Stomach (tissue), 9 donors: Measurements from ENCODE around the gene CHRNA7. TPM values are rescaled to one million over a fixed set of nuclear protein-coding genes. Genes with fewer than 3 reads are reported as not detected.

ENCODE experiments used
- DNase-seq, 2 donors: peaks; one replicate each; pipeline versions ENCODE4 v3.0.0 to v3.0.0-alpha.2; 2013 to 2019
- H3K27ac ChIP-seq, 5 donors: fragments of 200-600 bp in 4 of 5; sonication (generic) in 4 of 5; one replicate each; pipeline ENCODE4 v1.5.1; 2013 to 2019; ENCODE audit warnings: mild to moderate bottlenecking in 1 of 5, moderate library complexity in 1 of 5
- H3K27me3 ChIP-seq, 3 donors: fragments of 200-600 bp; sonication (generic); one replicate each; pipeline ENCODE4 v1.5.1; 2017 to 2019; ENCODE audit warnings: mixed run types in 1 of 3
- H3K36me3 ChIP-seq, 4 donors: fragments of 200-600 bp; sonication (generic); 1 replicate in 3 of 4; 2 replicates in 1 of 4; pipeline ENCODE4 v1.5.1; 2016 to 2019
- H3K4me1 ChIP-seq, 4 donors: fragments of 200-600 bp; sonication (generic); one replicate each; pipeline ENCODE4 v1.5.1; 2016 to 2019
- H3K4me3 ChIP-seq, 4 donors: fragments of 200-600 bp; sonication (generic) in 3 of 4; one replicate each; pipeline ENCODE4 v1.5.1; 2016 to 2019; ENCODE audit warnings: mild to moderate bottlenecking in 1 of 4
- H3K9me3 ChIP-seq, 4 donors: fragments of 200-600 bp; sonication (generic); one replicate each; pipeline ENCODE4 v1.5.1; 2016 to 2019
- EP300 ChIP-seq: sonication (generic); formaldehyde crosslinking; IDR thresholded peaks from one replicate; pipeline ENCODE4 v1.6.1; 2017; ENCODE audit warnings: antibody characterized with exemption
- POLR2A ChIP-seq, 4 donors: fragments of 450-650 bp; IDR thresholded peaks; one replicate each; pipeline ENCODE4 v1.6.1; 2016; ENCODE audit warnings: antibody characterized with exemption in 4 of 4, control low read depth in 2 of 4, mild to moderate bottlenecking in 1 of 4, moderate library complexity in 1 of 4
- POLR2AphosphoS5 ChIP-seq, 3 donors: sonication (generic); formaldehyde crosslinking; IDR thresholded peaks; one replicate each; pipeline ENCODE4 v1.6.1; 2016; ENCODE audit warnings: antibody characterized with exemption in 3 of 3
- WGBS, 5 donors: extraction: QIAGEN DNeasy Blood & Tissue Kit in 3 of 5; methylation state at CpG; one replicate each; pipeline versions ENCODE4 v1.1.5 to v1.1.7; 2013 to 2018; 5-methylcytosine and 5-hydroxymethylcytosine counted together
- intact Hi-C: fragments of 100-400 bp; cut with DNase I; formaldehyde crosslinking; loops from one replicate; pipeline ENCODE4 v1.15.1; 2023; ENCODE audit warnings: low total_unique reads
- polyA plus RNA-seq, 3 donors: library from polyadenylated mRNA; stranded (reverse); fragments of 200-250 nt; gene quantifications; one replicate each; pipeline ENCODE4 v1.2.3, GENCODE V29; 2013
- total RNA-seq, 5 donors: library from RNA; depleted of rRNA; stranded (reverse); fragments of >200 nt; gene quantifications; one replicate each; pipeline versions ENCODE4 v1.1.0 to v1.2.3, GENCODE V29; 2014 to 2016
- TF ChIP-seq, protein P1 (sequence below), 7 experiments: fragments of 450-650 bp in 4 of 7; fragments of 200-600 bp in 3 of 7; sonication (generic) in 3 of 7; IDR thresholded peaks; one replicate each; pipeline ENCODE4 v1.5.1; 2016 to 2019; ENCODE audit warnings: antibody characterized with exemption in 7 of 7, control low read depth in 2 of 7, mild to moderate bottlenecking in 1 of 7
- donor health status: healthy with polysubstance abuse.
- donor health status: Bipolar disorder and iron deficiency.
- donor health status: healthy.

Gene CHRNA7
- total and polyA plus RNA-seq, 8 donors: 1.1 to 131 (median 16.1) TPM

DNA sequence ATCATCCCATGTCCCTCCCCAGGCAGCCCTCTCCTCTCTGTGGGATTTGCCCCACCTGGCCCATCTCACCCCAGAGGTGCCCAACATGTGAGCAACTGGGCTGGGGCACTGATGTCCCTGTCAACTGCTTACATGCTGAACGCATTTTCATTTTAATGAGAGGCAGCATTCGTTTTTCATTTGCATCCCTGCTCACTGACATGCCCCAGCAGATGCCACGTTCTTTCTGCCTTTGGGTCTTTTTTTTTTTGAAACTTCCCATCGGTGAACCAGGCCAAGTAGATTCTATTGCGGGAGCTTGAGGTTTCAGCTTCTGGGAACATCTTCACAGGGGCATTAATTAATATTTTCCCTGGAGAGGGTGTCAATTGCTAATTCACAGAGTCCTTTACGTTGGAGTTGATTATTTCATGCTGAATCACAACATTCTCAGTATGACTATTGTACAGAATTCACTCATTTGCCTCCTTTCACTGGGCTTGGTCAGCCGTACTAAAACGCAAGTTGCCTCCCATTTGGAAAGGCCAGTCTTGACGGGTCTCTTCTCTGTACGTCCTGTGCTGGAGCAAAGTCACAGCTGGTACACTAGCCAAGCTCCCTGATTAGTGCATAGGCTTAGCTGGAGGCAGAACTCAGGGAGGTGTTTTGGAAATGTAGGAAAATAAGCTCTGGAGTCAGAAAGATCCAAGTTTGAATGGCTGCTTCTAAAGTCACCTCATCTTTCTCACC lies 69.8 kb downstream of the CHRNA7 start:
- TF ChIP-seq POLR2A (IDR thresholded peaks at IDR 0.05): no peak
- TF ChIP-seq EP300: no peak
- no peak for TF ChIP-seq POLR2AphosphoS5 (IDR thresholded peaks at IDR 0.05)
- TF ChIP-seq, protein P1, sequence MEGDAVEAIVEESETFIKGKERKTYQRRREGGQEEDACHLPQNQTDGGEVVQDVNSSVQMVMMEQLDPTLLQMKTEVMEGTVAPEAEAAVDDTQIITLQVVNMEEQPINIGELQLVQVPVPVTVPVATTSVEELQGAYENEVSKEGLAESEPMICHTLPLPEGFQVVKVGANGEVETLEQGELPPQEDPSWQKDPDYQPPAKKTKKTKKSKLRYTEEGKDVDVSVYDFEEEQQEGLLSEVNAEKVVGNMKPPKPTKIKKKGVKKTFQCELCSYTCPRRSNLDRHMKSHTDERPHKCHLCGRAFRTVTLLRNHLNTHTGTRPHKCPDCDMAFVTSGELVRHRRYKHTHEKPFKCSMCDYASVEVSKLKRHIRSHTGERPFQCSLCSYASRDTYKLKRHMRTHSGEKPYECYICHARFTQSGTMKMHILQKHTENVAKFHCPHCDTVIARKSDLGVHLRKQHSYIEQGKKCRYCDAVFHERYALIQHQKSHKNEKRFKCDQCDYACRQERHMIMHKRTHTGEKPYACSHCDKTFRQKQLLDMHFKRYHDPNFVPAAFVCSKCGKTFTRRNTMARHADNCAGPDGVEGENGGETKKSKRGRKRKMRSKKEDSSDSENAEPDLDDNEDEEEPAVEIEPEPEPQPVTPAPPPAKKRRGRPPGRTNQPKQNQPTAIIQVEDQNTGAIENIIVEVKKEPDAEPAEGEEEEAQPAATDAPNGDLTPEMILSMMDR (IDR thresholded peaks at IDR 0.05): no peak
- Histone ChIP-seq H3K27ac (no peak overlapping the region), H3K4me1 (peaks cover 0 to 9% (median 0%) of the 10 kb centered on the region in 4 donors), H3K4me3 (no peak overlapping the region), H3K27me3 (peaks cover 0 to 9% (median 0%) of the 10 kb centered on the region in 3 donors), H3K36me3 (no peaks in the 10 kb centered on the region), H3K9me3 (no peaks in the 10 kb centered on the region)
- intact Hi-C loops: no loop called here
- 75 to 86% (median 77%) methylated on average over 10 of the region's 10 CpGs for WGBS, 5 donors
- DNase-seq: no peak

DNA sequence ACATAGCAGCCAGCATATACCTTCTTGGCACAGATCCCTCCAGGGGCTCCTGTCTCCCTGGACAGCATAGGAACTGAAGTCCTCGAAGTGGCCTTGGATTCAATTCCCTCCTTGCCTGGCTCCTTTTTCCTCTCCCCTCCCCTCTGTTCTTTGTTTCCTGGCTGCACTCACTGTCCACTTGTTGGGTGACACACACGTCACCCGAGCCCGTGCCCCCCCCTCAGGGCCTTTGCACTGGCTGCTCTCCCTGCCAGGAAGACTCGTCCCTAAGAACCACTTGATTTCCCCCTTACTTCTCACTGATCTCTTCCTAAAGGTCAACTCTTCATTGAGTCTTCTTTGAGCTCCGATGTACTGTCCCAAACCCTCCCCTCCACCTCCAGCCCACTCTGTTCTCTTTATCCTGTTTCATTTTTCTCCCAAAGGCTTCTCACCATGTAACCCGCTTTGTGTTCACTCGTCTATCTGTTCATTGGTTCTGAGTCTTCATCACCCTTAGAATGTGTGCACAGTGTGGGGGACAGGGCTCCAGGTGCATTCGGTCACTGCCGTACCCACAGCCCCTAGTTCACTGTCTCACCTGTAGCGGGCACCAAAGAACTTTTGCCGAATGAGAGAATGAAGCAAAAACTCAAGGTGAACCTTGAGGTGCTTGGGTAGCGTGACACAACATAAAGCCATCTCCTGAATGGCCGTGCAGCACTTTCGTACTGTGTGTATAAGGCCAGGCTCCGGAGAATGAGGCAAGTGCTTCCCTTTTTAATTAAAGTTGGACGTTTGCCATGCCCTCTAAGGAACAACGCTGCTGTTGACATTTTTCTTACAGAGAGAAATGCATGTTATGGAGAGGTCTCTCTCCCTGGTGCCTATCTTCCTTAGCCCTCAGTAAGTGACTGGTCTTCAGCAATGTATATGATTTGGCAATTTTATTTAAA lies 74.0 kb downstream of the CHRNA7 start:
- no peak overlapping the region for H3K27ac ChIP-seq
- H3K4me3 ChIP-seq: no peak overlapping the region
- WGBS, 5 donors: 57 to 74% (median 71%) methylated on average over 18 of the region's 18 CpGs
- no peaks in the 10 kb centered on the region for H3K9me3 ChIP-seq
- H3K36me3 ChIP-seq: no peaks in the 10 kb centered on the region
- intact Hi-C loops: no loop called here
- DNase-seq: no peak
- no peaks in the 10 kb centered on the region for H3K27me3 ChIP-seq
- no peaks in the 10 kb centered on the region for H3K4me1 ChIP-seq
- TF ChIP-seq POLR2AphosphoS5 (IDR thresholded peaks at IDR 0.05) (no peak), EP300 (no peak), POLR2A (IDR thresholded peaks at IDR 0.05) (no peak)
- TF ChIP-seq, protein P1 (IDR thresholded peaks at IDR 0.05): no peak

DNA sequence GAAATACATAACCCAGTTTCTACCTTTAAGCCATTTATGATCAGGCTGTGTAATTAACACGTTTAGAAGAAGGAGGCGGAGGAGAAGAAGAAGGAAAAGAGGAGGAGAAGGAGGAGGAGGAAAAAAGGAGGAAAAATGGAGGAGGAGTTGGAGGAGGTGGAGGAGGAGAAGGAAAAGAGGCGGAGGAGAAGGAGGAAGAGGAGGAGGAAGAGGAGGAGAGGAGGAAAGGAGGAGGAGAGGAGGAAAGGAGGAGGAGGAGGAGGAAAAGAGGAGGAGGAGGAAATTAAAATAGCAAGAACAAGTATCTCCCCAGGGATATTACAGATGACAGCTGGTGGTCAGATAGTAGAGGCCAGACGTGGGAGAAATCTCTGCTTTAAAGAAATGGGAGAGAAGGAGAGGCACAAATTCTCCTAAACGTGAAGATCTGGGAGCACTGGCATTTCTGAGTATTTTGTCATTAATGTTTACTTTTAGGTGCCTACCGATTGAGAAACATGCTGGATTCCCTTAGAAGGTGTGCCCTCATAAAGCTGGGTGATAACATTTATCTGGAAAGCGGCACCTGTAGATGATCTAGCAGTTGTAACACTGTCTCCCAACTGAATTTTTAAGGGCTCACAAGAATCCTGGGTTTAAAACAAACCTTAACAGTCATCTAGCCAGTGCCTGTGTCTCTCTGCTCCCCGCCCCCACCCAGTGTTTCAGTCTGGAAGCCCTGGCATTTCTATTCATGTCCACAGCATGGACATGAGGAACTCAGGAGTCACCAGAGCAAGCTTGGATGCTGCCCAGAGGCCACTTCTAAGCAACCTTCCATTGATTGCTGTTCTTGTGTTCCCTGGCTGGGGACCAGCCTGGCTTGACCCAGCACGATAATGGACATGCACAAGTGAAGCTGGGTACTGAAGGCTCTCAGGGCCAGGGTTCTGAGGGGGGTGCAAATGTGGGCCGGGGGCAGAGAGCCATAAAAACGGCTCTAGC lies 75.2 kb downstream of the CHRNA7 start:
- H3K27ac ChIP-seq: no peak overlapping the region
- H3K4me1 ChIP-seq: no peaks in the 10 kb centered on the region
- TF ChIP-seq POLR2AphosphoS5 (IDR thresholded peaks at IDR 0.05) (no peak), POLR2A (IDR thresholded peaks at IDR 0.05) (no peak), EP300 (no peak)
- TF ChIP-seq, protein P1 (IDR thresholded peaks at IDR 0.05): no peak
- H3K4me3 ChIP-seq: no peak overlapping the region
- H3K9me3 ChIP-seq: no peaks in the 10 kb centered on the region
- WGBS, 5 donors: 58 to 68% (median 67%) methylated on average over 11 of the region's 11 CpGs
- no peaks in the 10 kb centered on the region for H3K27me3 ChIP-seq
- DNase-seq: no peak
- intact Hi-C loops: no loop called here
- H3K36me3 ChIP-seq: no peaks in the 10 kb centered on the region
